SK-N-SH (cell line): ENCODE data around the gene PDE8A. TPM values are rescaled to one million over a fixed set of nuclear protein-coding genes. Genes with fewer than 3 reads are reported as not detected.

Experiments used
- CTCF ChIA-PET: fragments of 300-600, 350-600 bp; formaldehyde crosslinking; extraction: SDS; loops from one replicate; lab custom pipeline; 2021; lab: Yijun Ruan, JAX
- POLR2A ChIA-PET: fragments of 350-600 bp; sonication (Branson Sonifier 250); formaldehyde crosslinking; extraction: SDS; loops from one replicate; lab custom pipeline; 2020; ENCODE audit warnings: antibody characterized with exemption, inconsistent platforms; lab: Yijun Ruan, JAX
- DNase-seq: peaks from one replicate; pipeline ENCODE4 v3.0.0; 2012
- H2AFZ ChIP-seq: fragments of 200-600 bp; sonication (generic); 2 replicates; pipeline ENCODE4 v1.8.1; 2016; ENCODE audit warnings: antibody characterized with exemption, mild to moderate bottlenecking, low read depth
- H3F3A ChIP-seq: fragments of 200-600 bp; sonication (generic); replicated peaks from 2 replicates; pipeline ENCODE3; 2016; ENCODE audit warnings: antibody characterized with exemption, mild to moderate bottlenecking; ENCODE audit not compliant: insufficient read depth
- H3K27ac ChIP-seq, 2 experiments: fragments of 200-500 bp in 1 of 2; fragments of 200-600 bp in 1 of 2; sonication (Bioruptor generic) in 1 of 2; sonication (generic), shearing (Covaris generic) in 1 of 2; 2 replicates each; pipeline versions ENCODE4 v1.5.1 to v1.6.1; 2014 to 2016; ENCODE audit warnings: low read depth in 2 of 2, inconsistent platforms in 1 of 2, low read length in 1 of 2, mild to moderate bottlenecking in 1 of 2, mixed read lengths in 1 of 2
- H3K27me3 ChIP-seq: fragments of 200-600 bp; sonication (generic), shearing (Covaris generic); 2 replicates; pipeline ENCODE4 v1.6.1; 2016; ENCODE audit warnings: mixed run types; ENCODE audit not compliant: insufficient read depth
- H3K36me3 ChIP-seq, 2 experiments: fragments of 200-500 bp in 1 of 2; fragments of 200-600 bp in 1 of 2; sonication (Bioruptor generic) in 1 of 2; sonication (generic) in 1 of 2; replicated peaks in 1 of 2; 2 replicates each; pipeline versions ENCODE3 to v1.5.1; 2014 to 2016; ENCODE audit warnings: low read length in 1 of 2, mild to moderate bottlenecking in 1 of 2; ENCODE audit not compliant: insufficient read depth in 2 of 2, control insufficient read depth in 1 of 2
- H3K4me1 ChIP-seq, 2 experiments: fragments of 200-500 bp in 1 of 2; fragments of 200-600 bp in 1 of 2; sonication (Bioruptor generic) in 1 of 2; sonication (generic), shearing (Covaris generic) in 1 of 2; 2 replicates each; pipeline versions ENCODE4 v1.5.1 to v1.6.1; 2014 to 2016; ENCODE audit warnings: low read depth in 1 of 2, low read length in 1 of 2, mixed run types in 1 of 2; ENCODE audit not compliant: insufficient read depth in 2 of 2, control insufficient read depth in 1 of 2
- H3K4me2 ChIP-seq: fragments of 200-600 bp; sonication (generic), shearing (Covaris generic); 2 replicates; pipeline ENCODE4 v1.6.1; 2017; ENCODE audit warnings: mixed run types
- H3K4me3 ChIP-seq, 2 experiments: fragments of 200-500 bp in 1 of 2; fragments of 200-600 bp in 1 of 2; sonication (Bioruptor generic) in 1 of 2; sonication (generic), shearing (Covaris generic) in 1 of 2; 2 replicates each; pipeline versions ENCODE4 v1.5.1 to v1.8.1; 2014 to 2016; ENCODE audit warnings: low read depth in 2 of 2, inconsistent platforms in 1 of 2, low read length in 1 of 2, mild to moderate bottlenecking in 1 of 2, mixed read lengths in 1 of 2, moderate library complexity in 1 of 2
- H3K79me2 ChIP-seq: fragments of 200-600 bp; sonication (generic); 2 replicates; pipeline ENCODE4 v1.8.1; 2017; ENCODE audit warnings: mild to moderate bottlenecking; ENCODE audit not compliant: insufficient read depth
- H3K9ac ChIP-seq: fragments of 200-600 bp; sonication (generic); 2 replicates; pipeline ENCODE4 v1.6.1; 2017; ENCODE audit warnings: mixed run types
- H3K9me2 ChIP-seq: fragments of 200-600 bp; sonication (generic); 2 replicates; pipeline ENCODE4 v1.6.1; 2017; ENCODE audit warnings: mixed run types
- H3K9me3 ChIP-seq: fragments of 200-600 bp; sonication (generic); 2 replicates; pipeline ENCODE4 v1.6.1; 2017; ENCODE audit warnings: mixed run types, mild to moderate bottlenecking, moderate library complexity
- H4K20me1 ChIP-seq: fragments of 200-600 bp; sonication (generic); 2 replicates; pipeline ENCODE4 v1.6.1; 2017; ENCODE audit warnings: mild to moderate bottlenecking, mixed run types; ENCODE audit not compliant: insufficient read depth
- ELF1 ChIP-seq: IDR thresholded peaks from 2 replicates; pipeline ENCODE4 v1.4.0; 2012
- EP300 ChIP-seq, 2 experiments: IDR thresholded peaks; 2 replicates each; pipeline versions ENCODE4 v1.4.0 to v1.6.1; 2012; ENCODE audit warnings: borderline replicate concordance in 1 of 2, low read depth in 1 of 2, low read length in 1 of 2
- FOSL2 ChIP-seq: IDR thresholded peaks from 2 replicates; pipeline ENCODE4 v1.4.0; 2012; ENCODE audit warnings: low read depth, mild to moderate bottlenecking, moderate library complexity, borderline replicate concordance
- FOXJ3 ChIP-seq: sonication (generic); formaldehyde crosslinking; IDR thresholded peaks from 2 replicates; pipeline ENCODE4 v1.5.1; 2020; ENCODE audit warnings: mild to moderate bottlenecking, missing genetic modification reagents
- FOXM1 ChIP-seq: IDR thresholded peaks from 2 replicates; pipeline ENCODE4 v1.4.0; 2012; ENCODE audit warnings: low read depth, mild to moderate bottlenecking
- GABPA ChIP-seq: IDR thresholded peaks from 2 replicates; pipeline ENCODE4 v1.4.0; 2012; ENCODE audit warnings: low read depth, mild to moderate bottlenecking
- JUND ChIP-seq: IDR thresholded peaks from 2 replicates; pipeline ENCODE4 v1.4.0; 2012
- MAX ChIP-seq: IDR thresholded peaks from 2 replicates; pipeline ENCODE4 v1.4.0; 2012; ENCODE audit warnings: low read depth
- MEF2A ChIP-seq: IDR thresholded peaks from 2 replicates; pipeline ENCODE4 v1.4.0; 2012; ENCODE audit warnings: low read depth, borderline replicate concordance
- MXI1 ChIP-seq: IDR thresholded peaks from 2 replicates; pipeline ENCODE4 v1.6.1; 2012; ENCODE audit warnings: mild to moderate bottlenecking, low read depth, low read length, improper control_type of control experiment
- POLR2AphosphoS5 ChIP-seq: IDR thresholded peaks from 2 replicates; pipeline ENCODE4 v1.6.1; 2012; ENCODE audit warnings: low read depth, low read length
- RAD21 ChIP-seq: IDR thresholded peaks from 2 replicates; pipeline ENCODE4 v1.6.1; 2012; ENCODE audit warnings: mild to moderate bottlenecking, low read length
- RCOR1 ChIP-seq: fragments of 150-350 bp; IDR thresholded peaks from 2 replicates; pipeline ENCODE4 v1.6.1; 2017; ENCODE audit warnings: antibody characterized with exemption, low read length
- RFX5 ChIP-seq: IDR thresholded peaks from 2 replicates; pipeline ENCODE4 v1.6.1; 2012; ENCODE audit warnings: mild to moderate bottlenecking, improper control_type of control experiment, low read length
- SIN3A ChIP-seq: IDR thresholded peaks from 2 replicates; pipeline ENCODE4 v1.6.1; 2012; ENCODE audit warnings: low read depth, mild to moderate bottlenecking, low read length, moderate library complexity, borderline replicate concordance
- SMC3 ChIP-seq: IDR thresholded peaks from 2 replicates; pipeline ENCODE4 v1.6.1; 2012; ENCODE audit warnings: low read depth, low read length, improper control_type of control experiment
- TAF1 ChIP-seq: IDR thresholded peaks from 2 replicates; pipeline ENCODE4 v1.6.1; 2012; ENCODE audit warnings: low read depth, mild to moderate bottlenecking, low read length, moderate library complexity, borderline replicate concordance
- TEAD4 ChIP-seq: IDR thresholded peaks from 2 replicates; pipeline ENCODE4 v1.4.0; 2012; ENCODE audit warnings: mild to moderate bottlenecking, borderline replicate concordance; ENCODE audit not compliant: insufficient read depth
- USF2 ChIP-seq: fragments of 150-350 bp; IDR thresholded peaks from 2 replicates; pipeline ENCODE4 v1.6.1; 2017; ENCODE audit warnings: antibody characterized with exemption, low read length, low read depth, borderline replicate concordance
- WGBS: methylation state at CpG from one replicate; pipeline ENCODE4 v1.1.6; 2017; ENCODE audit warnings: low lambda C conversion rate; 5-methylcytosine and 5-hydroxymethylcytosine counted together
- polyA plus RNA-seq, 3 experiments: library from polyadenylated mRNA; depleted of rRNA; stranded (reverse); fragments of >200 nt; gene quantifications; 2 replicates each; pipeline ENCODE4 v1.2.3, GENCODE V29; 2012
- TF ChIP-seq, protein P1 (sequence below): IDR thresholded peaks from 2 replicates; pipeline ENCODE4 v1.6.1; 2012; ENCODE audit warnings: mild to moderate bottlenecking, low read depth, low read length, moderate library complexity
- TF ChIP-seq, protein P2 (sequence below): IDR thresholded peaks from 2 replicates; pipeline ENCODE4; 2012

Gene PDE8A
- polyA plus RNA-seq, 1 of the 3 experiments (the other 2 are of a cell fraction) = 13.4 TPM

GRCh38 chr15:85016275-85016674 lies 34.6 kb downstream of the PDE8A start:
- Histone ChIP-seq H3K4me2 (no peak overlapping the region), H3K27ac (peak overlapping the region in 1 of 2 experiments; percentile 31; a peak in 1 of 4 replicates), H3K27me3 (no peaks in the 10 kb centered on the region), H3K9me2 (no peaks in the 10 kb centered on the region), H3K79me2 (peaks cover 86% of the 10 kb centered on the region), H3K9ac (no peak overlapping the region), H4K20me1 (peaks cover 16% of the 10 kb centered on the region; the same call in 1 of the 2 replicates), H3K4me1 (peaks cover 3 to 4% of the 10 kb centered on the region in 2 experiments; a peak in 3 of 4 replicates), H3K36me3 (no peaks in the 10 kb centered on the region), H3K4me3 (no peak overlapping the region), H3K9me3 (no peaks in the 10 kb centered on the region), H3F3A (no peaks in the 10 kb centered on the region), H2AFZ (no peak overlapping the region)
- POLR2A ChIA-PET = no interaction called here
- no peak for DNase-seq
- TF ChIP-seq SMC3 (no peak), SIN3A (no peak), RCOR1 (peak; percentile 81), JUND (no peak)
- CTCF ChIA-PET = no interaction called here

DNA sequence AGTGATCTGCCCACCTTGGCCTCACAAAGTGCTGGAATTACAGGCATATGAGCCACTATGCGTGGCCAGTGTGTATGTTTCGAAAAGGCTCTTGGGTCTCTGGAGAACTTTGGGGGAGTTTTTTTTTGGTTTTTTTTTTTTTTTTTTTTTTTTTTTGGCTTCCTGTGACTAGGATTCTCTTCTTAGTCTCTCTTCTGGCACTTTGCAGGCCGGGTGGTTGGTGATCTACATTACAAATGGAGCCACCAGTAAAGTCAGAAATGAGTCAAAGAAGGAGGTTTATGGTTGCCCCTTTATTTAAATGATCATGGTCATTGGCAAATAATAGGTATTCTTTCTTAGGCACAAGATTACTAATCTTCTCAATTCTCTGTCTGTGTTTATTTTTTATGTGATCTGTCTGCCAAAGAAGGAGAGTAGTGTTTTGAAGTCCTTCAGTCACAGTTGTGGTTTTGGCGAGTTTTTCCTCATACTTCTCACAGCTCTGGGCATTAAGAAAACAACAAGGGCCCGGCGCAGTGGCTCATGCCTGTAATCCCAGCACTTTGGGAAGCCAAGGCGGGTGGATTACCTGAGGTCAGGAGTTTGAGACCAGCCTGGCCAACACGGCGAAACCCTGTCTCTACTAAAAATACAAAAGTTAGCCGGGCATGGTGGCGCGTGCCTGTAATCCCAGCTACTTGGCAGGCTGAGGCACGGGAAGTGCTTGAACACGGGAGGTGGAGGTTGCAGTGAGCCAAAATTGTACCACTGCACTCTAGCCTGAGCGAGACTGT lies 38.3 kb downstream of the PDE8A start:
- 95% methylated on average over 15 of the region's 15 CpGs for WGBS
- TF ChIP-seq MAX (no peak), ELF1 (no peak), MEF2A (no peak), FOXM1 (no peak), RAD21 (no peak), FOXJ3 (CRISPR knock-in tag) (no peak), FOSL2 (no peak), MXI1 (no peak), POLR2AphosphoS5 (no peak), GABPA (no peak), TEAD4 (no peak), RFX5 (no peak), USF2 (no peak), EP300 (IDR thresholded peaks at IDR 0.05; ENCODE audit: borderline replicate concordance in 1 of 2, low read depth in 1 of 2, low read length in 1 of 2) (no peak), TAF1 (no peak)
- TF ChIP-seq, protein P1, sequence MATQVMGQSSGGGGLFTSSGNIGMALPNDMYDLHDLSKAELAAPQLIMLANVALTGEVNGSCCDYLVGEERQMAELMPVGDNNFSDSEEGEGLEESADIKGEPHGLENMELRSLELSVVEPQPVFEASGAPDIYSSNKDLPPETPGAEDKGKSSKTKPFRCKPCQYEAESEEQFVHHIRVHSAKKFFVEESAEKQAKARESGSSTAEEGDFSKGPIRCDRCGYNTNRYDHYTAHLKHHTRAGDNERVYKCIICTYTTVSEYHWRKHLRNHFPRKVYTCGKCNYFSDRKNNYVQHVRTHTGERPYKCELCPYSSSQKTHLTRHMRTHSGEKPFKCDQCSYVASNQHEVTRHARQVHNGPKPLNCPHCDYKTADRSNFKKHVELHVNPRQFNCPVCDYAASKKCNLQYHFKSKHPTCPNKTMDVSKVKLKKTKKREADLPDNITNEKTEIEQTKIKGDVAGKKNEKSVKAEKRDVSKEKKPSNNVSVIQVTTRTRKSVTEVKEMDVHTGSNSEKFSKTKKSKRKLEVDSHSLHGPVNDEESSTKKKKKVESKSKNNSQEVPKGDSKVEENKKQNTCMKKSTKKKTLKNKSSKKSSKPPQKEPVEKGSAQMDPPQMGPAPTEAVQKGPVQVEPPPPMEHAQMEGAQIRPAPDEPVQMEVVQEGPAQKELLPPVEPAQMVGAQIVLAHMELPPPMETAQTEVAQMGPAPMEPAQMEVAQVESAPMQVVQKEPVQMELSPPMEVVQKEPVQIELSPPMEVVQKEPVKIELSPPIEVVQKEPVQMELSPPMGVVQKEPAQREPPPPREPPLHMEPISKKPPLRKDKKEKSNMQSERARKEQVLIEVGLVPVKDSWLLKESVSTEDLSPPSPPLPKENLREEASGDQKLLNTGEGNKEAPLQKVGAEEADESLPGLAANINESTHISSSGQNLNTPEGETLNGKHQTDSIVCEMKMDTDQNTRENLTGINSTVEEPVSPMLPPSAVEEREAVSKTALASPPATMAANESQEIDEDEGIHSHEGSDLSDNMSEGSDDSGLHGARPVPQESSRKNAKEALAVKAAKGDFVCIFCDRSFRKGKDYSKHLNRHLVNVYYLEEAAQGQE = no peak
- TF ChIP-seq, protein P2, sequence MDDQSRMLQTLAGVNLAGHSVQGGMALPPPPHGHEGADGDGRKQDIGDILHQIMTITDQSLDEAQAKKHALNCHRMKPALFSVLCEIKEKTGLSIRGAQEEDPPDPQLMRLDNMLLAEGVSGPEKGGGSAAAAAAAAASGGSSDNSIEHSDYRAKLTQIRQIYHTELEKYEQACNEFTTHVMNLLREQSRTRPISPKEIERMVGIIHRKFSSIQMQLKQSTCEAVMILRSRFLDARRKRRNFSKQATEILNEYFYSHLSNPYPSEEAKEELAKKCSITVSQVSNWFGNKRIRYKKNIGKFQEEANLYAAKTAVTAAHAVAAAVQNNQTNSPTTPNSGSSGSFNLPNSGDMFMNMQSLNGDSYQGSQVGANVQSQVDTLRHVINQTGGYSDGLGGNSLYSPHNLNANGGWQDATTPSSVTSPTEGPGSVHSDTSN = no peak
- TF ChIP-seq, all 33 proteins: peak for 0

More for the DNA sequence above, 38.3 kb downstream of the PDE8A start:
- ChIA-PET CTCF (no interaction called here), POLR2A (no interaction called here)
- no peak overlapping the region for H2AFZ ChIP-seq
- H3K9ac ChIP-seq = no peak overlapping the region
- DNase-seq = no peak
- H3K4me3 ChIP-seq = no peak overlapping the region
- H3F3A ChIP-seq = no peaks in the 10 kb centered on the region
- H3K9me3 ChIP-seq = no peaks in the 10 kb centered on the region
- H3K27me3 ChIP-seq = no peaks in the 10 kb centered on the region
- no peaks in the 10 kb centered on the region for H3K36me3 ChIP-seq
- H3K27ac ChIP-seq = no peak overlapping the region
- peaks cover 3 to 10% of the 10 kb centered on the region in 2 experiments; a peak in 3 of 4 replicates for H3K4me1 ChIP-seq
- no peaks in the 10 kb centered on the region for H3K9me2 ChIP-seq
- peaks cover 88% of the 10 kb centered on the region for H3K79me2 ChIP-seq
- peaks cover 44% of the 10 kb centered on the region for H4K20me1 ChIP-seq
- no peak overlapping the region for H3K4me2 ChIP-seq
